OCI-LY3 (cell line): ENCODE measurements around the gene PLEKHA6.

Experiments used
- CTCF ChIP-seq: fragments of 200-600, 300-600 bp; sonication (generic); IDR thresholded peaks from 2 replicates; pipeline ENCODE4 v1.5.1; 2014; ENCODE audit warnings: antibody characterized with exemption, low read length, low read depth
- EZH2phosphoT487 ChIP-seq: fragments of 200-600 bp; shearing (Covaris generic); IDR thresholded peaks from 2 replicates; pipeline ENCODE4 v1.6.1; 2018; ENCODE audit warnings: antibody characterized with exemption, mixed run types, low read depth

GRCh38 chr1:204355913-204356312 lies 3.8 kb downstream of the PLEKHA6 start:
- TF ChIP-seq CTCF (no peak), EZH2phosphoT487 (no peak)
